ENCODE results near the gene BCAR3.

BCAR3 gene

GRCh38 chr1:93537396-93537795, 144.2 kb downstream of the BCAR3 start:
- ChIA-PET POLR2A (interaction anchor here (0.6 kb wide), 1 partner anchor 1269 kb away, joined by 3 read pairs; no protein-coding TSS in a partner anchor), CTCF (interaction anchor here (0.6 to 1.0 kb wide), 3 partner anchors 92 to 307 kb away, joined by 3 to 7 read pairs (median 3); no protein-coding TSS in a partner anchor)
- no peak overlapping the region for H3K4me3 ChIP-seq (ENCODE audit: low read depth, low read length)
- H3K4me1 ChIP-seq (ENCODE audit: control insufficient read depth, insufficient read depth, low read length) = peaks cover 6% of the 10 kb centered on the region
- no peaks in the 10 kb centered on the region for H3K9me3 ChIP-seq (ENCODE audit: control insufficient read depth, insufficient read depth, low read depth, low read length)
- H3K27ac ChIP-seq (ENCODE audit: extremely low read depth, low read depth, low read length) = no peak overlapping the region
- H3K36me3 ChIP-seq (ENCODE audit: control insufficient read depth in 2 of 2, insufficient read depth in 1 of 2, low read length in 2 of 2) = no peaks in the 10 kb centered on the region; a peak in 2 of 3 replicates
- TF ChIP-seq ZNF561 (tag by site-specific recombination; IDR thresholded peaks at IDR 0.05; ENCODE audit: borderline replicate concordance) (no peak), ZNF37A (tag by site-specific recombination; IDR thresholded peaks at IDR 0.05) (no peak), ZNF423 (tag by site-specific recombination; IDR thresholded peaks at IDR 0.05) (no peak), ZNF366 (tag by site-specific recombination; conservative IDR thresholded peaks at IDR 0.05) (peak; percentile 40; the same call in 1 of the 2 replicates), ZNF776 (tag by site-specific recombination; IDR thresholded peaks at IDR 0.05; ENCODE audit: borderline replicate concordance) (no peak), ZNF324 (tag by site-specific recombination; IDR thresholded peaks at IDR 0.05) (no peak), RBAK (tag by site-specific recombination; IDR thresholded peaks at IDR 0.05) (no peak), ZNF433 (tag by site-specific recombination; IDR thresholded peaks at IDR 0.05; ENCODE audit: low read depth) (no peak)

- CTCF ChIA-PET = interaction anchor here (1.2 kb wide), 1 partner anchor 11 kb away, joined by 5 read pairs; no protein-coding TSS in a partner anchor
- TF ChIP-seq ZNF114 (tag by site-specific recombination; IDR thresholded peaks at IDR 0.05) (no peak), ZNF398 (tag by site-specific recombination; IDR thresholded peaks at IDR 0.05) (no peak), AEBP2 (tag by site-specific recombination; IDR thresholded peaks at IDR 0.05; ENCODE audit: borderline replicate concordance) (no peak), TCF7L2 (IDR thresholded peaks at IDR 0.05; ENCODE audit: borderline replicate concordance, low read depth, low read length) (no peak), BCL6B (tag by site-specific recombination; IDR thresholded peaks at IDR 0.05) (no peak), MEIS1 (CRISPR knock-in tag; IDR thresholded peaks at IDR 0.05; ENCODE audit: borderline replicate concordance) (no peak), ZNF776 (tag by site-specific recombination; IDR thresholded peaks at IDR 0.05; ENCODE audit: borderline replicate concordance) (no peak), ZNF24 (tag by site-specific recombination; IDR thresholded peaks at IDR 0.05) (no peak), ZNF544 (tag by site-specific recombination; IDR thresholded peaks at IDR 0.05) (no peak)
- H3K4me3 ChIP-seq (ENCODE audit: low read depth, low read length) = no peak overlapping the region
- peaks cover 0 to 5% of the 10 kb centered on the region in 2 experiments for H3K36me3 ChIP-seq (ENCODE audit: control insufficient read depth in 2 of 2, insufficient read depth in 1 of 2, low read length in 2 of 2)
- no peaks in the 10 kb centered on the region for H3K9me3 ChIP-seq (ENCODE audit: control insufficient read depth, insufficient read depth, low read depth, low read length)
- POLR2A ChIA-PET = no interaction called here
- no peak overlapping the region for H3K27ac ChIP-seq (ENCODE audit: extremely low read depth, low read depth, low read length)
- peaks cover 2% of the 10 kb centered on the region; the same call in 1 of the 2 replicates for H3K4me1 ChIP-seq (ENCODE audit: control insufficient read depth, insufficient read depth, low read length)
Measured at GRCh38 chr1:93533677-93534076, 148.0 kb downstream of the BCAR3 start.

GRCh38 chr1:93532780-93533378, 148.8 kb downstream of the BCAR3 start:
- no peak overlapping the region for H3K27ac ChIP-seq (ENCODE audit: extremely low read depth, low read depth, low read length)
- H3K4me3 ChIP-seq (ENCODE audit: low read depth, low read length) = no peak overlapping the region
- POLR2A ChIA-PET = no interaction called here
- peaks cover 0 to 5% of the 10 kb centered on the region in 2 experiments for H3K36me3 ChIP-seq (ENCODE audit: control insufficient read depth in 2 of 2, insufficient read depth in 1 of 2, low read length in 2 of 2)
- H3K4me1 ChIP-seq (ENCODE audit: control insufficient read depth, insufficient read depth, low read length) = peaks cover 2% of the 10 kb centered on the region; the same call in 1 of the 2 replicates
- CTCF ChIA-PET = no interaction called here
- no peaks in the 10 kb centered on the region for H3K9me3 ChIP-seq (ENCODE audit: control insufficient read depth, insufficient read depth, low read depth, low read length)
- peak; percentile 97 for TF ChIP-seq ZNF558 (tag by site-specific recombination; IDR thresholded peaks at IDR 0.05)
- TF ChIP-seq ZEB2 (tag by site-specific recombination; IDR thresholded peaks at IDR 0.05) = no peak
